Activated CD4-positive, alpha-beta T cell treated with anti-CD3 and anti-CD28 coated beads for 1 hour (primary cell): ENCODE results near the gene MAST4.
"Not testable (repeated sequence)": the region's sequence is repeated elsewhere in the genome, so short reads cannot be mapped to it uniquely, and the experiment has no call there.

Experiments used
- DNase-seq: peaks from one replicate; pipeline ENCODE4 v3.0.0-alpha.2; 2020

Gene MAST4

DNA sequence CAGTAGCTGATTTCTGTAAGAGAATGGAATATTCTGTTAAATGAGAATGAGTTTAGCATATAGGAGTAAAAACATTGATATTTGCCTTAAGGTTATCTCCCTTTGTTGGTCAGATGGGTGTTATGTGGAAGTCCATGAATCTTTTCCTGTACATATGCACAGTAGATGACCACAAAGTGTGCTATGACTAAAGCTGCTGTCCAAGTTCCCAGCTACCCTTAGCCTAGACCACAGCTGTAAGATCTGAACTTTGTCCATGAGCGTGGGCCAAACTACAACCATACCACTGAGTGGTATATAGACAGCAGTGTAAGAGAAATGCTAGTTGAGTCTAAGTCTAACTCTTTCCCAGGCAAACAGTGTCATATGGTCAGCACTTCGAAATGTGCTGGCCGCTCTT lies 551.6 kb downstream of the MAST4 start:
- no peak for DNase-seq

- DNase-seq = no peak
Measured at GRCh38 chr5:67149057-67149950, 553.1 kb downstream of the MAST4 start.

DNA sequence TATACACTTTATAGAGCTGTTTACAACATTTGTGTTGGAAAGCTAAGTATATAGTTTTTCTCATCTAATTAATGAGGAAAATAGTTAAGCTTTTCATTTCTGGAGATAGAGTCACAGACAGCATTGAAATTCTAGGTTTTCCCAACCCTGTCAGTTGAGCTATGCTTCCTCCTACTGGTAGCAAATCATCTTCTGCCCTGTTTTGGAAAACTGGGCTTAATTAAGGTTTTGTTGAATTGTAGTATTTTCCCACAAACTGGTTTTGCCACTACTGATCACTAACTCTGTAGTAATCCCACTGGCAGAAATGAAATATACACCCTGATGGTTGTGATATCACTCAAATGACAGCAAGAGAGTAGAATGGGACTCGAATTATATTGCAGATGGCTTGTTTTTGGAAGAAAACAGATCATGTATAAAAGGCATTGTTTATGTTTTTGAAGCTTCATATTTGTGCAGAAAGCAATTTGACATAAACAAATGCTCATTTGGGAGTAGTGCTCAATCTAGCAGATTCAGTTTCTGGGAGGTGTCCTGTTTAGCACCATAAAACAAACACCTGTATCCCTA lies 553.8 kb downstream of the MAST4 start:
- DNase-seq = no peak

GRCh38 chr5:67152400-67152799 lies 556.2 kb downstream of the MAST4 start:
- DNase-seq = no peak

DNA sequence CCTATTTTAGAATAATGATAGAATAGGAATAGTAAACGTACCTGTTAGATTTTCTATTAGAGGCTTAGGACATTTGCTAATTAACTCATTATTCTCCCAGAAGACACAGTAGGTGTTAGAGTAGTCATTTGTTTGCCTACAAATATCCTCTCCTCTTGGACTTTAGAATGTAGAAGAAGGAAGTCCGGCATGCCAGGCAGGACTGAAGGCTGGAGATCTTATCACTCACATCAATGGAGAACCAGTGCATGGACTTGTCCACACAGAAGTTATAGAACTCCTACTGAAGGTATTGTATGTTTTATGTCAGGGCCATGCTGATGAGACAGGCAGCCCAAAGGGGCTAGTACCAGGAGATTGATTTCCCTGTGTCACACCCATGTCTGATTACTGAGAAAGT lies 557.1 kb downstream of the MAST4 start:
- DNase-seq = no peak

GRCh38 chr5:67154556-67155206 lies 558.5 kb downstream of the MAST4 start:
- DNase-seq = no peak

DNA sequence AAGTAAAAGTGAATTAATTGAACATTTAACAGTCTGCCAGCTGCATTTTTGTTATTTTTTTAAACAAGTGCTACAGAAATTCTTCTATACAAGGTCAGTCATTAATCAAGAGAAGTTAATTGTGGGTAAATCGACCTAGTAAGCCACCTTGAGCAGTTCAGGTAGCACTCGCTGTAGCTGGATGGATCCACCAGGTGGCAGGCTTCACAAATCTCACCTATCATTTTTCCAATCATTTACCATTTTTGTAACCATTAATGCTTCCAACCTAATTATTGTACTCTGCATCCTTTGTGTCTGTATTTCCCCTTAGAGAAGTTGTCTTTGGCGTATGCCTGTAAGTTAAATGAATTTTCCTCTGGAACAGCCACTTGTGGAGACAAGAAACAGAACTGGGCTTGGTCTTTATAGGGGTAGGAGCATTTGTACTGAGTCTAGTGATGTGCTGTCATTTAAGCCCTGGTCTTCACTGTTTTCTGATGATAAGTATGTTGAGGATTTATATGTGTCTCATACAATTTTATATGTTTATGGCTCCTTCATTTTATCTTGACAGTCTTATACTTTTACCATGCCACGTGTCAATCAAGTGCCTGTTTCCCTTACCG lies 560.9 kb downstream of the MAST4 start:
- peak; percentile 40 for DNase-seq

DNA sequence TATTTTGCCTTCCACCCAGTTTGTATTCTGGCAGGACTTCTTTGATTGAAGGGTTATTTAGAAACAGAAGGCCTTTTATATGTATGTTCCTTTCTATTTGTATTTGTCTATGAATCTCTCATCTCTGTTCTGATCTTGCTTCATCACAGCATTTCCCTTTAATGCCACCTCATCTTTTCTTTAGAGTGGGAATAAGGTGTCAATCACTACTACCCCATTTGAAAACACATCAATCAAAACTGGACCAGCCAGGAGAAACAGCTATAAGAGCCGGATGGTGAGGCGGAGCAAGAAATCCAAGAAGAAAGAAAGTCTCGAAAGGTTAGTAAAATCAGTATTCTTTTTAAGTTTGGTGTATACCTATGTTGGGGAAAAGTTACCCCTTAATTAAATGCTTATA lies 564.1 kb downstream of the MAST4 start:
- DNase-seq = no peak

- peak; percentile 35 for DNase-seq
Measured at GRCh38 chr5:67160985-67161384, 564.8 kb downstream of the MAST4 start.

GRCh38 chr5:67161767-67162166 lies 565.6 kb downstream of the MAST4 start:
- no peak for DNase-seq

DNA sequence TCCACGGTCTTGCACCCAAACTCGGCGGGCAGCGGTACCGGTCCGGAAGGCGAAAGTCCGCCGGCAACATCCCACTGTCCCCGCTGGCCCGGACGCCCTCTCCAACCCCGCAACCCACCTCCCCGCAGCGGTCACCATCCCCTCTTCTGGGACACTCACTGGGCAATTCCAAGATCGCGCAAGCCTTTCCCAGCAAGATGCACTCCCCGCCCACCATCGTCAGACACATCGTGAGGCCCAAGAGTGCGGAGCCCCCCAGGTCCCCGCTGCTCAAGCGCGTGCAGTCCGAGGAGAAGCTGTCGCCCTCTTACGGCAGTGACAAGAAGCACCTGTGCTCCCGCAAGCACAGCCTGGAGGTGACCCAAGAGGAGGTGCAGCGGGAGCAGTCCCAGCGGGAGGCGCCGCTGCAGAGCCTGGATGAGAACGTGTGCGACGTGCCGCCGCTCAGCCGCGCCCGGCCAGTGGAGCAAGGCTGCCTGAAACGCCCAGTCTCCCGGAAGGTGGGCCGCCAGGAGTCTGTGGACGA lies 567.1 kb downstream of the MAST4 start:
- DNase-seq = no peak

- DNase-seq = no peak
Measured at GRCh38 chr5:67163863-67164595, 567.8 kb downstream of the MAST4 start.

DNA sequence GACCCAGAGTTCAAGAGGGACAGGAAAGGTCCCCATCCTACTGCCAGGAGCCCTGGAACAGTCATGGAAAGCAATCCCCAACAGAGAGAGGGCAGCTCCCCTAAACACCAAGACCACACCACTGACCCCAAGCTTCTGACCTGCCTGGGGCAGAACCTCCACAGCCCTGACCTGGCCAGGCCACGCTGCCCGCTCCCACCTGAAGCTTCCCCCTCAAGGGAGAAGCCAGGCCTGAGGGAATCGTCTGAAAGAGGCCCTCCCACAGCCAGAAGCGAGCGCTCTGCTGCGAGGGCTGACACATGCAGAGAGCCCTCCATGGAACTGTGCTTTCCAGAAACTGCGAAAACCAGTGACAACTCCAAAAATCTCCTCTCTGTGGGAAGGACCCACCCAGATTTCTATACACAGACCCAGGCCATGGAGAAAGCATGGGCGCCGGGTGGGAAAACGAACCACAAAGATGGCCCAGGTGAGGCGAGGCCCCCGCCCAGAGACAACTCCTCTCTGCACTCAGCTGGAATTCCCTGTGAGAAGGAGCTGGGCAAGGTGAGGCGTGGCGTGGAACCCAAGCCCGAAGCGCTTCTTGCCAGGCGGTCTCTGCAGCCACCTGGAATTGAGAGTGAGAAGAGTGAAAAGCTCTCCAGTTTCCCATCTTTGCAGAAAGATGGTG lies 568.8 kb downstream of the MAST4 start:
- no peak for DNase-seq

DNA sequence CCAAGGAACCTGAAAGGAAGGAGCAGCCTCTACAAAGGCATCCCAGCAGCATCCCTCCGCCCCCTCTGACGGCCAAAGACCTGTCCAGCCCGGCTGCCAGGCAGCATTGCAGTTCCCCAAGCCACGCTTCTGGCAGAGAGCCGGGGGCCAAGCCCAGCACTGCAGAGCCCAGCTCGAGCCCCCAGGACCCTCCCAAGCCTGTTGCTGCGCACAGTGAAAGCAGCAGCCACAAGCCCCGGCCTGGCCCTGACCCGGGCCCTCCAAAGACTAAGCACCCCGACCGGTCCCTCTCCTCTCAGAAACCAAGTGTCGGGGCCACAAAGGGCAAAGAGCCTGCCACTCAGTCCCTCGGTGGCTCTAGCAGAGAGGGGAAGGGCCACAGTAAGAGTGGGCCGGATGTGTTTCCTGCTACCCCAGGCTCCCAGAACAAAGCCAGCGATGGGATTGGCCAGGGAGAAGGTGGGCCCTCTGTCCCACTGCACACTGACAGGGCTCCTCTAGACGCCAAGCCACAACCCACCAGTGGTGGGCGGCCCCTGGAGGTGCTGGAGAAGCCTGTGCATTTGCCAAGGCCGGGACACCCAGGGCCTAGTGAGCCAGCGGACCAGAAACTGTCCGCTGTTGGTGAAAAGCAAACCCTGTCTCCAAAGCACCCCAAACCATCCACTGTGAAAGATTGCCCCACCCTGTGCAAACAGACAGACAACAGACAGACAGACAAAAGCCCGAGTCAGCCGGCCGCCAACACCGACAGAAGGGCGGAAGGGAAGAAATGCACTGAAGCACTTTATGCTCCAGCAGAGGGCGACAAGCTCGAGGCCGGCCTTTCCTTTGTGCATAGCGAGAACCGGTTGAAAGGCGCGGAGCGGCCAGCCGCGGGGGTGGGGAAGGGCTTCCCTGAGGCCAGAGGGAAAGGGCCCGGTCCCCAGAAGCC lies 569.6 kb downstream of the MAST4 start:
- DNase-seq = peak; percentile 65

GRCh38 chr5:67166460-67167285 lies 570.5 kb downstream of the MAST4 start:
- DNase-seq = peak; percentile 47

DNA sequence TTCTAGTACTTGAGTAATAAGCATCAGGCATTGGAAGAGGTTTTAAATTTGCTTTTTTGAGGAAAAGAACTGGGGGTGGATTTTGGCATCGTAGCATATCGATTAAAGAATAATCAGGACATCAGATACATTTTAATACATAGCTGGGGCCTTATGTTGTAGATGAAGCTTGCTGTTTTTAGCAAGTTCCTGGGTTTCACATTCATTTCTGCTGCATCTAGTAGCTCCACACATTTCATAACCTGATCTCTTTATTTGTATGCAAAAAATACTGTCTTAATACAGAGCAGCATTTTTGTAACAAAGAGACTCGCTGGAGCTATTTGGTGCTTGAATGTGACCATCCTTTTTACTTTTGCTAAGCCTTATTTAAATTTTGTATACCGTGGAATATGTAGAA lies 571.9 kb downstream of the MAST4 start:
- no peak for DNase-seq

GRCh38 chr5:67170767-67171166 lies 574.6 kb downstream of the MAST4 start:
- no peak for DNase-seq

- not testable (repeated sequence) for DNase-seq
Measured at GRCh38 chr5:67173351-67173750, 577.2 kb downstream of the MAST4 start.

DNA sequence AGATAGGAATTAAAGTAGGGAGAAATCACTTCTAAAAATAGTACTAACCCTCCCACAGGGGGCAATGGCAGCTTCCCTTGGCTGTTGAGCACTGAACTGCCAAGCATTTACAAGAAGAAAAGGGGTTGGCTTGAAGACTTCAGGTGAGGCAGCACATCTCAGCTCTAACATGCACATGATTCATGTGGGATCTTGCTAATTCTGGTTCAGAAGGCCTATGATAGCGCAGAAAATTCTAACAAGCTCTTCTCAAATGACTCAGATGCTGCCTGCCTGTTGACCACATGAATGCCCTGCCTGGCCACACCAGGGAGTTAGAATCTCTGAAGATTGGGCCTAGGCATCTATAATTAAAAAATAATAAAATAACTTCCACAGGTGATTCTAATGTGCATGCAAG lies 577.8 kb downstream of the MAST4 start:
- no peak for DNase-seq

DNA sequence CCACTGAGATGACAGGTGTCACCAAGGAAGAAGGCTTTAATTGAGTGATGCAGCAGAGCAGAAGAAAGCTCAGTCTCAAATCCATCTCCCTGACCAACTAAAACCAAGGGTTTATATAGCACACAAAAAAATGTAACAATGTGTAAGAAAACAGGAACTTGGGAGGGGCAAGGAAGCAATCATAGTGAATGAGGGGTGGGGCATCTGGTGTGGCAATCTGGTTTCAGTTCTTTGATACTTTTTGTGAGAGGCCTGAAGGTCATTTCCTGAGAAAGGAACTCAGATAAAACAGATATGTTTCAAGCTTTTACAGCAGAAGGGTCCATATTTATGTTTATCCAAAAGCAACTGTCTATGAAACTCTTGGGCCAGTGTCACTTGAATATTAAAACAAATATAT lies 580.7 kb downstream of the MAST4 start:
- no peak for DNase-seq
